ENCODE measurements around the gene DNAJC22.

- no peak for TF ChIP-seq POLR2A (IDR thresholded peaks at IDR 0.05)
- TF ChIP-seq, protein P1, sequence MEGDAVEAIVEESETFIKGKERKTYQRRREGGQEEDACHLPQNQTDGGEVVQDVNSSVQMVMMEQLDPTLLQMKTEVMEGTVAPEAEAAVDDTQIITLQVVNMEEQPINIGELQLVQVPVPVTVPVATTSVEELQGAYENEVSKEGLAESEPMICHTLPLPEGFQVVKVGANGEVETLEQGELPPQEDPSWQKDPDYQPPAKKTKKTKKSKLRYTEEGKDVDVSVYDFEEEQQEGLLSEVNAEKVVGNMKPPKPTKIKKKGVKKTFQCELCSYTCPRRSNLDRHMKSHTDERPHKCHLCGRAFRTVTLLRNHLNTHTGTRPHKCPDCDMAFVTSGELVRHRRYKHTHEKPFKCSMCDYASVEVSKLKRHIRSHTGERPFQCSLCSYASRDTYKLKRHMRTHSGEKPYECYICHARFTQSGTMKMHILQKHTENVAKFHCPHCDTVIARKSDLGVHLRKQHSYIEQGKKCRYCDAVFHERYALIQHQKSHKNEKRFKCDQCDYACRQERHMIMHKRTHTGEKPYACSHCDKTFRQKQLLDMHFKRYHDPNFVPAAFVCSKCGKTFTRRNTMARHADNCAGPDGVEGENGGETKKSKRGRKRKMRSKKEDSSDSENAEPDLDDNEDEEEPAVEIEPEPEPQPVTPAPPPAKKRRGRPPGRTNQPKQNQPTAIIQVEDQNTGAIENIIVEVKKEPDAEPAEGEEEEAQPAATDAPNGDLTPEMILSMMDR (IDR thresholded peaks at IDR 0.05) = no peak
Observed at GRCh38 chr12:49344486-49345050, 2.1 kb upstream of the DNAJC22 start.

All from right lobe of liver (tissue), 4 donors.